HCT116 (cell line): Measurements from ENCODE around the gene ZNF697.

ENCODE experiments used
- ATF3 ChIP-seq: IDR thresholded peaks from 2 replicates; pipeline ENCODE4 v1.6.1; 2012
- CTCF ChIP-seq, 3 experiments: fragments of 200-600 bp in 1 of 3; sonication (generic) in 1 of 3; IDR thresholded peaks in 2 of 3; conservative IDR thresholded peaks in 1 of 3; 2 replicates each; pipeline ENCODE4 v1.5.1; 2012 to 2017; ENCODE audit warnings: low read depth in 2 of 3, low read length in 2 of 3, antibody characterized with exemption in 1 of 3, borderline replicate concordance in 1 of 3, control low read depth in 1 of 3, mild to moderate bottlenecking in 1 of 3, mixed read lengths in 1 of 3, mixed run types in 1 of 3, moderate library complexity in 1 of 3; ENCODE audit not compliant: insufficient read depth in 1 of 3
- EZH2 ChIP-seq: fragments of 200-600 bp; sonication (generic); IDR thresholded peaks from 2 replicates; pipeline ENCODE4 v1.6.1; 2017; ENCODE audit warnings: antibody characterized with exemption, mixed run types
- POLR2A ChIP-seq: IDR thresholded peaks from 2 replicates; pipeline ENCODE4 v1.7.0; 2011; ENCODE audit warnings: borderline replicate concordance; ENCODE audit not compliant: insufficient read depth, insufficient read length; ENCODE audit errors: extremely low read depth
- SRF ChIP-seq: IDR thresholded peaks from 2 replicates; pipeline ENCODE4 v1.6.1; 2012; ENCODE audit warnings: low read depth
- TCF7L2 ChIP-seq: IDR thresholded peaks from 2 replicates; pipeline ENCODE4 v1.7.0; 2011; ENCODE audit warnings: borderline replicate concordance, inconsistent platforms; ENCODE audit not compliant: insufficient read depth, insufficient read length; ENCODE audit errors: extremely low read depth

- TF ChIP-seq POLR2A (no peak), CTCF (IDR thresholded peaks at IDR 0.05 in 2 of 3, conservative IDR thresholded peaks at IDR 0.05 in 1 of 3; ENCODE audit: borderline replicate concordance in 1 of 3, insufficient read depth in 1 of 3, low read depth in 2 of 3, low read length in 2 of 3) (no peak), EZH2 (no peak), ATF3 (no peak), SRF (no peak), TCF7L2 (no peak)
These were observed 16.0 kb downstream of the ZNF697 start for GRCh38 chr1:119632103-119632490.
